Osteoblast (primary cell): ENCODE data around the gene MAP3K10. TPM values are rescaled to one million over a fixed set of nuclear protein-coding genes. Genes with fewer than 3 reads are reported as not detected.

Source experiments
- DNase-seq: peaks from one replicate; pipeline ENCODE4 v3.0.0; 2011; ENCODE audit warnings: low spot score, mixed read lengths; ENCODE audit not compliant: insufficient read length; ENCODE audit errors: missing footprints
- H2AFZ ChIP-seq: 2 replicates; pipeline ENCODE4 v1.6.0; 2011; ENCODE audit warnings: mild to moderate bottlenecking, low read length
- H3K27ac ChIP-seq: 2 replicates; pipeline ENCODE4 v1.5.1; 2011; ENCODE audit warnings: mild to moderate bottlenecking, low read depth, low read length, moderate library complexity
- H3K27me3 ChIP-seq: 2 replicates; pipeline ENCODE4 v1.6.0; 2012; ENCODE audit warnings: mild to moderate bottlenecking, control low read depth, inconsistent platforms, low read length, moderate library complexity; ENCODE audit not compliant: insufficient read depth
- H3K36me3 ChIP-seq: 2 replicates; pipeline ENCODE4 v1.5.1; 2011; ENCODE audit warnings: mild to moderate bottlenecking, low read length, control low read depth, moderate library complexity; ENCODE audit not compliant: insufficient read depth
- H3K4me1 ChIP-seq: 2 replicates; pipeline ENCODE4 v1.5.1; 2011; ENCODE audit warnings: mild to moderate bottlenecking, low read length, control low read depth, moderate library complexity; ENCODE audit not compliant: insufficient read depth
- H3K4me2 ChIP-seq: 2 replicates; pipeline ENCODE4 v1.6.0; 2011; ENCODE audit warnings: mild to moderate bottlenecking, low read length; ENCODE audit not compliant: insufficient read depth
- H3K4me3 ChIP-seq: fragments of 200-600 bp; sonication (generic); 3 replicates; pipeline ENCODE4 v1.5.1; 2012; ENCODE audit warnings: mild to moderate bottlenecking, low read length, inconsistent platforms; ENCODE audit not compliant: insufficient read depth
- H3K79me2 ChIP-seq: 2 replicates; pipeline ENCODE4 v1.6.0; 2012; ENCODE audit warnings: mild to moderate bottlenecking, low read length, control low read depth, inconsistent platforms; ENCODE audit not compliant: insufficient read depth
- H3K9me3 ChIP-seq: 2 replicates; pipeline ENCODE4 v1.5.1; 2011; ENCODE audit warnings: low read depth, low read length, control low read depth
- H4K20me1 ChIP-seq: 2 replicates; pipeline ENCODE4 v1.6.0; 2012; ENCODE audit warnings: mild to moderate bottlenecking, low read length, control low read depth; ENCODE audit not compliant: insufficient read depth
- CTCF ChIP-seq: IDR thresholded peaks from 2 replicates; pipeline ENCODE4 v1.5.1; 2011; ENCODE audit warnings: mild to moderate bottlenecking, low read depth, low read length, moderate library complexity; ENCODE audit errors: extremely low read depth
- total RNA-seq: library from RNA; depleted of rRNA; stranded (reverse); fragments of >200 nt; gene quantifications from 2 replicates; pipeline ENCODE4 v1.2.3, GENCODE V29; 2012

MAP3K10 gene
- total RNA-seq, 1 donor: 9.8 TPM

GRCh38 chr19:40157059-40157458 lies 34.2 kb upstream of the MAP3K10 start:
- no peak for TF ChIP-seq CTCF
- Histone ChIP-seq H3K36me3 (no peaks in the 10 kb centered on the region), H3K27ac (no peak overlapping the region), H2AFZ (no peak overlapping the region), H3K9me3 (no peaks in the 10 kb centered on the region), H4K20me1 (no peaks in the 10 kb centered on the region), H3K4me1 (no peaks in the 10 kb centered on the region), H3K79me2 (no peaks in the 10 kb centered on the region), H3K27me3 (no peaks in the 10 kb centered on the region), H3K4me3 (no peak overlapping the region), H3K4me2 (no peak overlapping the region)
- no peak for DNase-seq

GRCh38 chr19:40159744-40160143 lies 31.5 kb upstream of the MAP3K10 start:
- H3K4me2 ChIP-seq: no peak overlapping the region
- DNase-seq: no peak
- no peak for TF ChIP-seq CTCF
- no peaks in the 10 kb centered on the region for H3K4me1 ChIP-seq
- no peaks in the 10 kb centered on the region for H3K27me3 ChIP-seq
- no peaks in the 10 kb centered on the region for H3K79me2 ChIP-seq
- no peak overlapping the region for H3K4me3 ChIP-seq
- H3K27ac ChIP-seq: no peak overlapping the region
- H2AFZ ChIP-seq: no peak overlapping the region
- no peaks in the 10 kb centered on the region for H3K36me3 ChIP-seq
- H3K9me3 ChIP-seq: no peaks in the 10 kb centered on the region
- H4K20me1 ChIP-seq: no peaks in the 10 kb centered on the region

GRCh38 chr19:40162104-40162503 lies 29.1 kb upstream of the MAP3K10 start:
- no peak for TF ChIP-seq CTCF
- no peak overlapping the region for H2AFZ ChIP-seq
- no peaks in the 10 kb centered on the region for H4K20me1 ChIP-seq
- H3K4me2 ChIP-seq: no peak overlapping the region
- H3K4me3 ChIP-seq: no peak overlapping the region
- no peaks in the 10 kb centered on the region for H3K4me1 ChIP-seq
- no peak overlapping the region for H3K27ac ChIP-seq
- no peaks in the 10 kb centered on the region for H3K79me2 ChIP-seq
- H3K9me3 ChIP-seq: no peaks in the 10 kb centered on the region
- no peaks in the 10 kb centered on the region for H3K27me3 ChIP-seq
- no peaks in the 10 kb centered on the region for H3K36me3 ChIP-seq
- DNase-seq: no peak

DNA sequence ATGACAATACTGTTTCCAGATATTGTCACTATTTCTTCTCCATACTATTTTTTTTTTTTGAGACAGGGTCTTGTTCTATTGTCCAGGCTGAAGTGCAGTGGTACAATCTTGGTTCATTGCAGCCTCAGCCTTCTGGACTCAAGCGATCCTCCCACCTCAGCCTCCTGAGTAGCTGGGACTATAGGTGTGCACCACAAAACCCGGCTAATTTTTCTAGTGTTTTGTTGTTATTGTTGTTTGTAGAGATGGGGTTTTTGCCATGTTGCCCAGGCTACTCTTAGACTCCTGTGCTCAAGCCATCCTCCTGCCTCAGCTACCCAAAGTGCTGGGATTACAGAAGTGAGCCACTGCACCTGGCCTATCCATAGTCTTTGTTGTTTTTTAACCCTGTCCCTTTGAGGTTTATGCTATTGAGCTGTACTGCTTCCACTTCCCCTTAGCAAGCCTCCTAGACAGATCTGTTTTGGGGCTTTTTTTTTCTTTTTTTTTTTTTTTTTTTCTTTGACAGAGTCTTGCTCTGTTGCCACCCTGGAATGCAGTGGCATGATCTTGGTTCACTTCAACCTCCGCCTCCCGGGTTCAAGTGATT lies 27.6 kb upstream of the MAP3K10 start:
- no peak overlapping the region for H3K4me2 ChIP-seq
- H3K4me3 ChIP-seq: no peak overlapping the region
- no peak for TF ChIP-seq CTCF
- no peak overlapping the region for H3K27ac ChIP-seq
- no peak overlapping the region for H2AFZ ChIP-seq
- no peaks in the 10 kb centered on the region for H4K20me1 ChIP-seq
- H3K27me3 ChIP-seq: no peaks in the 10 kb centered on the region
- no peak for DNase-seq
- no peaks in the 10 kb centered on the region for H3K9me3 ChIP-seq
- H3K36me3 ChIP-seq: no peaks in the 10 kb centered on the region
- no peaks in the 10 kb centered on the region for H3K4me1 ChIP-seq
- no peaks in the 10 kb centered on the region for H3K79me2 ChIP-seq
